SK-N-SH (cell line): ENCODE data around the gene SLC22A23. TPM values are rescaled to one million over a fixed set of nuclear protein-coding genes. Genes with fewer than 3 reads are reported as not detected.

Experiments used
- CTCF ChIA-PET: fragments of 300-600, 350-600 bp; formaldehyde crosslinking; extraction: SDS; loops from one replicate; lab custom pipeline; 2021; lab: Yijun Ruan, JAX
- POLR2A ChIA-PET: fragments of 350-600 bp; sonication (Branson Sonifier 250); formaldehyde crosslinking; extraction: SDS; loops from one replicate; lab custom pipeline; 2020; ENCODE audit warnings: antibody characterized with exemption, inconsistent platforms; lab: Yijun Ruan, JAX
- DNase-seq: peaks from one replicate; pipeline ENCODE4 v3.0.0; 2012
- H2AFZ ChIP-seq: fragments of 200-600 bp; sonication (generic); 2 replicates; pipeline ENCODE4 v1.8.1; 2016; ENCODE audit warnings: antibody characterized with exemption, mild to moderate bottlenecking, low read depth
- H3F3A ChIP-seq: fragments of 200-600 bp; sonication (generic); replicated peaks from 2 replicates; pipeline ENCODE3; 2016; ENCODE audit warnings: antibody characterized with exemption, mild to moderate bottlenecking; ENCODE audit not compliant: insufficient read depth
- H3K27ac ChIP-seq, 2 experiments: fragments of 200-500 bp in 1 of 2; fragments of 200-600 bp in 1 of 2; sonication (Bioruptor generic) in 1 of 2; sonication (generic), shearing (Covaris generic) in 1 of 2; 2 replicates each; pipeline versions ENCODE4 v1.5.1 to v1.6.1; 2014 to 2016; ENCODE audit warnings: low read depth in 2 of 2, inconsistent platforms in 1 of 2, low read length in 1 of 2, mild to moderate bottlenecking in 1 of 2, mixed read lengths in 1 of 2
- H3K27me3 ChIP-seq: fragments of 200-600 bp; sonication (generic), shearing (Covaris generic); 2 replicates; pipeline ENCODE4 v1.6.1; 2016; ENCODE audit warnings: mixed run types; ENCODE audit not compliant: insufficient read depth
- H3K36me3 ChIP-seq, 2 experiments: fragments of 200-500 bp in 1 of 2; fragments of 200-600 bp in 1 of 2; sonication (Bioruptor generic) in 1 of 2; sonication (generic) in 1 of 2; replicated peaks in 1 of 2; 2 replicates each; pipeline versions ENCODE3 to v1.5.1; 2014 to 2016; ENCODE audit warnings: low read length in 1 of 2, mild to moderate bottlenecking in 1 of 2; ENCODE audit not compliant: insufficient read depth in 2 of 2, control insufficient read depth in 1 of 2
- H3K4me1 ChIP-seq, 2 experiments: fragments of 200-500 bp in 1 of 2; fragments of 200-600 bp in 1 of 2; sonication (Bioruptor generic) in 1 of 2; sonication (generic), shearing (Covaris generic) in 1 of 2; 2 replicates each; pipeline versions ENCODE4 v1.5.1 to v1.6.1; 2014 to 2016; ENCODE audit warnings: low read depth in 1 of 2, low read length in 1 of 2, mixed run types in 1 of 2; ENCODE audit not compliant: insufficient read depth in 2 of 2, control insufficient read depth in 1 of 2
- H3K4me2 ChIP-seq: fragments of 200-600 bp; sonication (generic), shearing (Covaris generic); 2 replicates; pipeline ENCODE4 v1.6.1; 2017; ENCODE audit warnings: mixed run types
- H3K4me3 ChIP-seq, 2 experiments: fragments of 200-500 bp in 1 of 2; fragments of 200-600 bp in 1 of 2; sonication (Bioruptor generic) in 1 of 2; sonication (generic), shearing (Covaris generic) in 1 of 2; 2 replicates each; pipeline versions ENCODE4 v1.5.1 to v1.8.1; 2014 to 2016; ENCODE audit warnings: low read depth in 2 of 2, inconsistent platforms in 1 of 2, low read length in 1 of 2, mild to moderate bottlenecking in 1 of 2, mixed read lengths in 1 of 2, moderate library complexity in 1 of 2
- H3K79me2 ChIP-seq: fragments of 200-600 bp; sonication (generic); 2 replicates; pipeline ENCODE4 v1.8.1; 2017; ENCODE audit warnings: mild to moderate bottlenecking; ENCODE audit not compliant: insufficient read depth
- H3K9ac ChIP-seq: fragments of 200-600 bp; sonication (generic); 2 replicates; pipeline ENCODE4 v1.6.1; 2017; ENCODE audit warnings: mixed run types
- H3K9me2 ChIP-seq: fragments of 200-600 bp; sonication (generic); 2 replicates; pipeline ENCODE4 v1.6.1; 2017; ENCODE audit warnings: mixed run types
- H3K9me3 ChIP-seq: fragments of 200-600 bp; sonication (generic); 2 replicates; pipeline ENCODE4 v1.6.1; 2017; ENCODE audit warnings: mixed run types, mild to moderate bottlenecking, moderate library complexity
- H4K20me1 ChIP-seq: fragments of 200-600 bp; sonication (generic); 2 replicates; pipeline ENCODE4 v1.6.1; 2017; ENCODE audit warnings: mild to moderate bottlenecking, mixed run types; ENCODE audit not compliant: insufficient read depth
- CHD2 ChIP-seq: fragments of 150-350 bp; IDR thresholded peaks from 2 replicates; pipeline ENCODE4 v1.6.1; 2018; ENCODE audit warnings: low read length; ENCODE audit not compliant: partially characterized antibody
- CTCF ChIP-seq: fragments of 200-600 bp; sonication (generic); IDR thresholded peaks from 2 replicates; pipeline ENCODE4 v1.6.1; 2017; ENCODE audit warnings: antibody characterized with exemption, mild to moderate bottlenecking, moderate library complexity
- EP300 ChIP-seq, 2 experiments: IDR thresholded peaks; 2 replicates each; pipeline versions ENCODE4 v1.4.0 to v1.6.1; 2012; ENCODE audit warnings: borderline replicate concordance in 1 of 2, low read depth in 1 of 2, low read length in 1 of 2
- FOSL2 ChIP-seq: IDR thresholded peaks from 2 replicates; pipeline ENCODE4 v1.4.0; 2012; ENCODE audit warnings: low read depth, mild to moderate bottlenecking, moderate library complexity, borderline replicate concordance
- FOXJ3 ChIP-seq: sonication (generic); formaldehyde crosslinking; IDR thresholded peaks from 2 replicates; pipeline ENCODE4 v1.5.1; 2020; ENCODE audit warnings: mild to moderate bottlenecking, missing genetic modification reagents
- FOXM1 ChIP-seq: IDR thresholded peaks from 2 replicates; pipeline ENCODE4 v1.4.0; 2012; ENCODE audit warnings: low read depth, mild to moderate bottlenecking
- GATA2 ChIP-seq: sonication (generic); formaldehyde crosslinking; IDR thresholded peaks from 2 replicates; pipeline ENCODE4 v1.5.0; 2020; ENCODE audit warnings: mild to moderate bottlenecking, missing genetic modification reagents
- JUND ChIP-seq: IDR thresholded peaks from 2 replicates; pipeline ENCODE4 v1.4.0; 2012
- MXI1 ChIP-seq: IDR thresholded peaks from 2 replicates; pipeline ENCODE4 v1.6.1; 2012; ENCODE audit warnings: mild to moderate bottlenecking, low read depth, low read length, improper control_type of control experiment
- NRF1 ChIP-seq: IDR thresholded peaks from 2 replicates; pipeline ENCODE4 v1.6.1; 2012; ENCODE audit warnings: low read depth, mild to moderate bottlenecking, low read length
- POLR2AphosphoS5 ChIP-seq: IDR thresholded peaks from 2 replicates; pipeline ENCODE4 v1.6.1; 2012; ENCODE audit warnings: low read depth, low read length
- RAD21 ChIP-seq: IDR thresholded peaks from 2 replicates; pipeline ENCODE4 v1.6.1; 2012; ENCODE audit warnings: mild to moderate bottlenecking, low read length
- RFX5 ChIP-seq: IDR thresholded peaks from 2 replicates; pipeline ENCODE4 v1.6.1; 2012; ENCODE audit warnings: mild to moderate bottlenecking, improper control_type of control experiment, low read length
- RXRA ChIP-seq: IDR thresholded peaks from 2 replicates; pipeline ENCODE4 v1.4.0; 2012; ENCODE audit warnings: low read depth, mild to moderate bottlenecking, borderline replicate concordance
- SIN3A ChIP-seq: IDR thresholded peaks from 2 replicates; pipeline ENCODE4 v1.6.1; 2012; ENCODE audit warnings: low read depth, mild to moderate bottlenecking, low read length, moderate library complexity, borderline replicate concordance
- TAF1 ChIP-seq: IDR thresholded peaks from 2 replicates; pipeline ENCODE4 v1.6.1; 2012; ENCODE audit warnings: low read depth, mild to moderate bottlenecking, low read length, moderate library complexity, borderline replicate concordance
- TCF12 ChIP-seq: IDR thresholded peaks from 2 replicates; pipeline ENCODE4 v1.4.0; 2012
- TEAD4 ChIP-seq: IDR thresholded peaks from 2 replicates; pipeline ENCODE4 v1.4.0; 2012; ENCODE audit warnings: mild to moderate bottlenecking, borderline replicate concordance; ENCODE audit not compliant: insufficient read depth
- USF1 ChIP-seq: IDR thresholded peaks from 2 replicates; pipeline ENCODE4 v1.4.0; 2012; ENCODE audit warnings: low read depth, borderline replicate concordance
- ZBTB33 ChIP-seq: IDR thresholded peaks from 2 replicates; pipeline ENCODE4 v1.4.0; 2012; ENCODE audit warnings: low read depth, borderline replicate concordance
- WGBS: methylation state at CpG from one replicate; pipeline ENCODE4 v1.1.6; 2017; ENCODE audit warnings: low lambda C conversion rate; 5-methylcytosine and 5-hydroxymethylcytosine counted together
- polyA plus RNA-seq, 3 experiments: library from polyadenylated mRNA; depleted of rRNA; stranded (reverse); fragments of >200 nt; gene quantifications; 2 replicates each; pipeline ENCODE4 v1.2.3, GENCODE V29; 2012

Gene SLC22A23
- polyA plus RNA-seq, 1 of the 3 experiments (the other 2 are of a cell fraction) = not detected

DNA sequence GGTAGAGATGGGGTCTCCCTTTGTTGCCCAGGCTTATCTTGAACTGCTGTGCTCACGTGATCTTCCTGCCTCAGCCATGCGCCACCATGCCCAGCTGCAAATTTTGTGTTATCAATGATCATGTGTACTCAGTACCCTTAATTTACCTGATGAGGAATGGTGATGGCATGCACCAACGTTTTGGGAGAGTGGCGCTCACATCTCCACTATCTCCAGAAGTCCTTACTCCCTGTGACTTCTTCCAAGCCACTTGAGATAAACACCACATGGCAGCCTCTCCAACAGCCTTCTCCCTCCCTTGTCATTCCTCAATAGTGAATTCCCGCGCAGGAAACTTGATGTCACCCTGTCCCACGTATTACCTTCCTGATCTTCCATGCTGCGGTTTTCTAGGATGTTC is 140.0 kb downstream of the SLC22A23 start:
- POLR2A ChIA-PET = no interaction called here
- Histone ChIP-seq H3F3A (no peaks in the 10 kb centered on the region), H4K20me1 (no peaks in the 10 kb centered on the region), H3K79me2 (no peaks in the 10 kb centered on the region), H3K9me3 (no peaks in the 10 kb centered on the region), H3K4me1 (peaks cover 0 to 6% of the 10 kb centered on the region in 2 experiments; a peak in 1 of 4 replicates), H2AFZ (no peak overlapping the region), H3K36me3 (no peaks in the 10 kb centered on the region), H3K27ac (no peak overlapping the region), H3K4me2 (no peak overlapping the region), H3K9me2 (no peaks in the 10 kb centered on the region), H3K4me3 (no peak overlapping the region), H3K9ac (no peak overlapping the region), H3K27me3 (peaks cover 83% of the 10 kb centered on the region)
- no peak for TF ChIP-seq JUND
- no peak for TF ChIP-seq SIN3A
- no peak for TF ChIP-seq CTCF
- no peak for TF ChIP-seq MXI1
- no peak for TF ChIP-seq TCF12
- no peak for TF ChIP-seq POLR2AphosphoS5
- no peak for TF ChIP-seq RFX5
- no peak for TF ChIP-seq NRF1
- no peak for TF ChIP-seq FOXJ3 (CRISPR knock-in tag)
- TF ChIP-seq USF1 = no peak
- no peak for TF ChIP-seq FOSL2
- no peak for TF ChIP-seq TEAD4
- TF ChIP-seq CHD2 = no peak
- TF ChIP-seq FOXM1 = no peak
- no peak for TF ChIP-seq RAD21
- no peak for TF ChIP-seq EP300 (IDR thresholded peaks at IDR 0.05; ENCODE audit: borderline replicate concordance in 1 of 2, low read depth in 1 of 2, low read length in 1 of 2)
- DNase-seq = no peak
- WGBS = 45% methylated on average over 8 of the region's 8 CpGs
- CTCF ChIA-PET = no interaction called here

- Histone ChIP-seq H3K4me2 (no peak overlapping the region), H3K4me1 (peaks cover 0 to 6% of the 10 kb centered on the region in 2 experiments; a peak in 1 of 4 replicates), H3K9me2 (no peaks in the 10 kb centered on the region), H3K4me3 (no peak overlapping the region), H3K9ac (no peak overlapping the region), H4K20me1 (no peaks in the 10 kb centered on the region), H3K27ac (no peak overlapping the region), H3K27me3 (peaks cover 85% of the 10 kb centered on the region), H3K79me2 (no peaks in the 10 kb centered on the region), H2AFZ (no peak overlapping the region), H3K9me3 (no peaks in the 10 kb centered on the region), H3F3A (no peaks in the 10 kb centered on the region), H3K36me3 (no peaks in the 10 kb centered on the region)
- ChIA-PET POLR2A (no interaction called here), CTCF (interaction anchor here (0.7 kb wide), 1 partner anchor 95 kb away, joined by 3 read pairs; no protein-coding TSS in a partner anchor)
- no peak for DNase-seq
- WGBS = 74% methylated on average over 8 of the region's 9 CpGs
- no peak for TF ChIP-seq RXRA
- no peak for TF ChIP-seq ZBTB33
- no peak for TF ChIP-seq GATA2 (CRISPR knock-in tag)
- no peak for TF ChIP-seq TAF1
- no peak for TF ChIP-seq FOSL2
Observed at GRCh38 chr6:3316331-3316730, 140.5 kb downstream of the SLC22A23 start.
